ENCODE data around the gene SULT1C2.

DNA sequence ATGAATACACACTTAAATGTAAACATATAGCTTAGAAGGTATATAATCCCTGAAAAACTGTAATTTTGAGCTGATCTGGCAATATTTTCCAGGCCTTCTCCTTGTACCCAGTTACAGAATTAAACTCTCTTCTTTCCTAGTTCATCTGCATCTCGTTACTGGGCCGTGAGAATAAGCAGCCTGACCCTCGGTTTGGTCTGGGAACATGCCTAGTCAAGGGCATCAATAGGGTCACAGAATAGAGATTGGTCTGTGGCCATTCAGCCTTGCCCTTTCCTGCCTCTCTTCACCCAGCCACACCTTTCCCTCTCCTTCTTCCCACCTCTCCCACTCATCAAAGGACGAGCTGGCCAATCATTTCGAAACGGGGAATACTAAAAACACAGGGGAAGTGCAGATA lies 27.3 kb downstream of the SULT1C2 start:
- no peak for TF ChIP-seq POLR2A (IDR thresholded peaks at IDR 0.05)
- TF ChIP-seq, protein P1, sequence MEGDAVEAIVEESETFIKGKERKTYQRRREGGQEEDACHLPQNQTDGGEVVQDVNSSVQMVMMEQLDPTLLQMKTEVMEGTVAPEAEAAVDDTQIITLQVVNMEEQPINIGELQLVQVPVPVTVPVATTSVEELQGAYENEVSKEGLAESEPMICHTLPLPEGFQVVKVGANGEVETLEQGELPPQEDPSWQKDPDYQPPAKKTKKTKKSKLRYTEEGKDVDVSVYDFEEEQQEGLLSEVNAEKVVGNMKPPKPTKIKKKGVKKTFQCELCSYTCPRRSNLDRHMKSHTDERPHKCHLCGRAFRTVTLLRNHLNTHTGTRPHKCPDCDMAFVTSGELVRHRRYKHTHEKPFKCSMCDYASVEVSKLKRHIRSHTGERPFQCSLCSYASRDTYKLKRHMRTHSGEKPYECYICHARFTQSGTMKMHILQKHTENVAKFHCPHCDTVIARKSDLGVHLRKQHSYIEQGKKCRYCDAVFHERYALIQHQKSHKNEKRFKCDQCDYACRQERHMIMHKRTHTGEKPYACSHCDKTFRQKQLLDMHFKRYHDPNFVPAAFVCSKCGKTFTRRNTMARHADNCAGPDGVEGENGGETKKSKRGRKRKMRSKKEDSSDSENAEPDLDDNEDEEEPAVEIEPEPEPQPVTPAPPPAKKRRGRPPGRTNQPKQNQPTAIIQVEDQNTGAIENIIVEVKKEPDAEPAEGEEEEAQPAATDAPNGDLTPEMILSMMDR (IDR thresholded peaks at IDR 0.05), result no peak

Data from Peyer's patch (tissue), 4 donors.